ENCODE measurements around the gene SPEG.

SPEG gene

GRCh38 chr2:219418155-219419011, 16.3 kb upstream of the SPEG start, which contains the start of gene DES:
TSS of gene DES (plus strand) at chr2:219418377. CDS start at chr2:219418463, 86 bp downstream.
- DNase-seq (ENCODE audit: low read depth), result no peak
- no peak within 1 kb of the TSS for H3K4me3 ChIP-seq (ENCODE audit: control insufficient read depth, low read depth, low read length)
- TF ChIP-seq CTCF (conservative IDR thresholded peaks at IDR 0.05; ENCODE audit: control insufficient read depth, insufficient read depth, low read depth, low read length), result no peak

- DNase-seq (ENCODE audit: low read depth), result no peak
- H3K4me3 ChIP-seq (ENCODE audit: control insufficient read depth, low read depth, low read length), result no peak overlapping the region
- no peak for TF ChIP-seq CTCF (conservative IDR thresholded peaks at IDR 0.05; ENCODE audit: control insufficient read depth, insufficient read depth, low read depth, low read length)
Measured at GRCh38 chr2:219419012-219419324, 15.7 kb upstream of the SPEG start.

- H3K4me3 ChIP-seq (ENCODE audit: control insufficient read depth, low read depth, low read length), result no peak overlapping the region
- DNase-seq (ENCODE audit: low read depth), result no peak
- TF ChIP-seq CTCF (conservative IDR thresholded peaks at IDR 0.05; ENCODE audit: control insufficient read depth, insufficient read depth, low read depth, low read length), result no peak
Measured at GRCh38 chr2:219419331-219420197, 15.1 kb upstream of the SPEG start.

- H3K4me3 ChIP-seq (ENCODE audit: control insufficient read depth, low read depth, low read length), result no peak overlapping the region
- no peak for DNase-seq (ENCODE audit: low read depth)
- no peak for TF ChIP-seq CTCF (conservative IDR thresholded peaks at IDR 0.05; ENCODE audit: control insufficient read depth, insufficient read depth, low read depth, low read length)
Measured at GRCh38 chr2:219420687-219421086, 14.0 kb upstream of the SPEG start.

- DNase-seq (ENCODE audit: low read depth), result no peak
- no peak for TF ChIP-seq CTCF (conservative IDR thresholded peaks at IDR 0.05; ENCODE audit: control insufficient read depth, insufficient read depth, low read depth, low read length)
- H3K4me3 ChIP-seq (ENCODE audit: control insufficient read depth, low read depth, low read length), result no peak overlapping the region
Measured at GRCh38 chr2:219421323-219421722, 13.3 kb upstream of the SPEG start.

GRCh38 chr2:219422952-219423534, 11.6 kb upstream of the SPEG start:
- TF ChIP-seq CTCF (conservative IDR thresholded peaks at IDR 0.05; ENCODE audit: control insufficient read depth, insufficient read depth, low read depth, low read length), result no peak
- no peak for DNase-seq (ENCODE audit: low read depth)

More at GRCh38 chr2:219422952-219423534, 11.6 kb upstream of the SPEG start:
- no peak overlapping the region for H3K4me3 ChIP-seq (ENCODE audit: control insufficient read depth, low read depth, low read length)

Measured in fibroblast of mammary gland (primary cell).